ENCODE results near the gene SELE. TPM values are rescaled to one million over a fixed set of nuclear protein-coding genes. Genes with fewer than 3 reads are reported as not detected.

Gene SELE
- total and polyA plus RNA-seq, 9 of the 15 experiments (the other 6 are each of a cell fraction or from before 2014, with no cell fraction given): 0.08 TPM; not detected in 8

GRCh38 chr1:169690489-169690888, 43.4 kb downstream of the SELE start (continued):
- TF ChIP-seq ZNF586 (CRISPR knock-in tag; conservative IDR thresholded peaks at IDR 0.05) (no peak), BDP1 (IDR thresholded peaks at IDR 0.05; ENCODE audit: insufficient read depth, insufficient read length) (no peak), TSC22D4 (tag; IDR thresholded peaks at IDR 0.05) (no peak), CTCF (IDR thresholded peaks at IDR 0.05 in 2 of 3, conservative IDR thresholded peaks at IDR 0.05 in 1 of 3; ENCODE audit: insufficient read depth in 2 of 3, low read depth in 1 of 3, low read length in 3 of 3) (no peak), ZNF274 (IDR thresholded peaks at IDR 0.05; ENCODE audit: borderline replicate concordance, low read depth, low read length) (no peak)

GRCh38 chr1:169689395-169689794, 44.5 kb downstream of the SELE start:
- H3K4me2 ChIP-seq (ENCODE audit: insufficient read depth, low read length): no peak overlapping the region
- H4K20me1 ChIP-seq (replicated peaks; ENCODE audit: control insufficient read depth, insufficient read depth, low read length): no peaks in the 10 kb centered on the region
- in situ Hi-C loops (cut with MboI) (no loop called here), intact Hi-C loops (cut with micrococcal nuclease) (no loop called here)
- no peak overlapping the region for H2AFZ ChIP-seq (ENCODE audit: low read depth, low read length)
- 2% methylated on average over 2 of the region's 2 CpGs for WGBS (ENCODE audit: insufficient coverage, low coverage, missing lambda C conversion rate)
- DNase-seq (ENCODE audit: extremely low read depth in 1 of 4, low spot score in 3 of 4) (no peak), FAIRE-seq (no peak), ATAC-seq (no peak)
- H3K9ac ChIP-seq (ENCODE audit: insufficient read depth in 1 of 2, low read depth in 2 of 2, low read length in 2 of 2): no peak overlapping the region
- no peaks in the 10 kb centered on the region for H3K4me1 ChIP-seq (replicated peaks in 1 of 2; ENCODE audit: control insufficient read depth in 2 of 2, insufficient read depth in 2 of 2, low read length in 2 of 2)
- no peak overlapping the region for H3K27ac ChIP-seq (ENCODE audit: extremely low read depth, low read depth, low read length)
- CTCF ChIA-PET (ENCODE audit: low intra/inter-chr PET ratio): no interaction called here
- H3K79me2 ChIP-seq (ENCODE audit: control insufficient read depth, insufficient read depth, low read length): no peaks in the 10 kb centered on the region
- BruUV-seq (replicated peaks): no TSS peak
- H3K9me1 ChIP-seq (ENCODE audit: control insufficient read depth, insufficient read depth, low read length): no peaks in the 10 kb centered on the region
- no peaks in the 10 kb centered on the region for H3K27me3 ChIP-seq (ENCODE audit: control insufficient read depth in 2 of 2, insufficient read depth in 2 of 2, low read length in 2 of 2)
- no peak overlapping the region for H3K4me3 ChIP-seq
- POLR2A ChIA-PET: no interaction called here
- H3K9me3 ChIP-seq (replicated peaks; ENCODE audit: control insufficient read depth, insufficient read depth, low read depth, low read length): no peaks in the 10 kb centered on the region
- no peaks in the 10 kb centered on the region for H3K36me3 ChIP-seq (ENCODE audit: control insufficient read depth, insufficient read depth, low read length)
- no peak for TF ChIP-seq ZNF324 (CRISPR knock-in tag; IDR thresholded peaks at IDR 0.05)
- no peak for TF ChIP-seq HDAC3 (IDR thresholded peaks at IDR 0.05; ENCODE audit: borderline replicate concordance, partially characterized antibody)
- no peak for TF ChIP-seq TFAM (CRISPR knock-in tag; conservative IDR thresholded peaks at IDR 0.05)
- TF ChIP-seq CBX2 (IDR thresholded peaks at IDR 0.05; ENCODE audit: insufficient read depth, low read length, poor library complexity, severe bottlenecking): no peak
- TF ChIP-seq ZNF124 (CRISPR knock-in tag; IDR thresholded peaks at IDR 0.05): no peak
- TF ChIP-seq CSDE1 (IDR thresholded peaks at IDR 0.05): no peak
- no peak for TF ChIP-seq FOS (IDR thresholded peaks at IDR 0.05; ENCODE audit: extremely low read depth, insufficient read length)
- TF ChIP-seq ZNF175 (CRISPR knock-in tag; IDR thresholded peaks at IDR 0.05; ENCODE audit: low read depth): no peak
- no peak for TF ChIP-seq BHLHE40 (IDR thresholded peaks at IDR 0.05; ENCODE audit: low read length)

Measured in K562 (cell line).